H1 (cell line): ENCODE results near the gene IL5RA. TPM values are rescaled to one million over a fixed set of nuclear protein-coding genes. Genes with fewer than 3 reads are reported as not detected.

Source experiments
- CHD1 ChIP-seq: IDR thresholded peaks from 2 replicates; pipeline ENCODE4 v1.6.1; 2012; ENCODE audit warnings: low read depth, low read length, improper control_type of control experiment
- EP300 ChIP-seq, 2 experiments: IDR thresholded peaks; 1 replicate in 1 of 2; 2 replicates in 1 of 2; pipeline ENCODE4 v1.6.1; 2011 to 2012; ENCODE audit warnings: low read depth in 2 of 2, low read length in 2 of 2, mild to moderate bottlenecking in 2 of 2, borderline replicate concordance in 1 of 2, inconsistent platforms in 1 of 2, moderate library complexity in 1 of 2
- EZH2 ChIP-seq: fragments of 200-600 bp; sonication (generic); IDR thresholded peaks from 2 replicates; pipeline ENCODE4 v1.7.1; 2012; ENCODE audit warnings: low read depth, mild to moderate bottlenecking, moderate library complexity, low read length, inconsistent platforms; ENCODE audit not compliant: severe bottlenecking
- NRF1 ChIP-seq: IDR thresholded peaks from 2 replicates; pipeline ENCODE4 v1.6.1; 2011; ENCODE audit warnings: mild to moderate bottlenecking, low read depth, low read length, improper control_type of control experiment
- RFX5 ChIP-seq: IDR thresholded peaks from 2 replicates; pipeline ENCODE4 v1.6.1; 2011; ENCODE audit warnings: low read depth, low read length, improper control_type of control experiment, borderline replicate concordance
- polyA plus RNA-seq, 7 experiments: library from polyadenylated mRNA; depleted of rRNA in 3 of 7; stranded (reverse) in 5 of 7; unstranded in 2 of 7; fragments of >200 nt in 5 of 7; fragments of 200-250 nt in 2 of 7; gene quantifications; 1 replicate in 5 of 7; 2 replicates in 1 of 7; 4 replicates in 1 of 7; pipeline versions ENCODE4 v1.2.1 to v1.2.3, GENCODE V29; 2011 to 2013; ENCODE audit warnings: missing spikeins in 2 of 7, mixed read lengths in 2 of 7
- total RNA-seq: library from RNA; stranded (reverse); fragmentation: NEBNext Ultra II Directional; extraction: Animal tissue kit (Norgen Biotek cat#: 25700); gene quantifications from 2 replicates; pipeline ENCODE4 v1.2.1, GENCODE V29; 2021

IL5RA gene
- total and polyA plus RNA-seq, 2 of the 8 experiments (the other 6 are each of a cell fraction or from before 2014, with no cell fraction given) = not detected

DNA sequence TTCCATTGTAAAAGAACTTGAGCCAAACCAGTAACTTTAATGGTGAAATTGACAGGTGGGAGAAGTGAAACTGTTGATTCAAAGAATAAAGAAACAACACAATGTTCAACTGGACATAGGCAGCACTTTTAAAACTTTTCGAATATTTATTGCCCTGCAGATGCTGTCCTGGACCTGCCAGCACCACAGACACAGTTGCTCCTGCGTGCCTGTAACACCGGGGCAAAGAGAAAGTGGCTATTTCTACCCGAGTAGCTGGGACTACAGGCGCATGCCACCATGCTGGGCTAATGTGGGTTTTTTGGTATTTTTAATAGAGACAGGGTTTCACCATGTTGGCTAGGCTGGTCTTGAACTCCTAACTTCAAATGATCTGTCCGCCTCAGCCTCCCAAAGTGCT, 7.4 kb downstream of the IL5RA start (continued):
- TF ChIP-seq EP300 (IDR thresholded peaks at IDR 0.05; ENCODE audit: borderline replicate concordance in 1 of 2, low read depth in 2 of 2, low read length in 2 of 2) (no peak), EZH2 (no peak), NRF1 (no peak), CHD1 (no peak), RFX5 (no peak)
